HepG2 (cell line): Measurements from ENCODE around the gene ERLEC1. TPM values are rescaled to one million over a fixed set of nuclear protein-coding genes. Genes with fewer than 3 reads are reported as not detected.
A peak's percentile ranks its signal among the peaks of the same experiment; 100 is the strongest.

ENCODE experiments used
- ADNP ChIP-seq: sonication (generic); formaldehyde crosslinking; IDR thresholded peaks from 2 replicates; pipeline ENCODE4 v1.4.0; 2020; ENCODE audit warnings: missing genetic modification reagents
- ATF7 ChIP-seq, 2 experiments: fragments of 450-650 bp in 1 of 2; sonication (generic) in 1 of 2; formaldehyde crosslinking in 1 of 2; IDR thresholded peaks; 2 replicates each; pipeline versions ENCODE4 v1.4.0 to v1.6.1; 2016 to 2020; ENCODE audit warnings: antibody characterized with exemption in 1 of 2, mild to moderate bottlenecking in 1 of 2, missing genetic modification reagents in 1 of 2
- BRF2 ChIP-seq: sonication (generic); formaldehyde crosslinking; IDR thresholded peaks from 2 replicates; pipeline ENCODE4 v1.8.1; 2022; ENCODE audit warnings: mild to moderate bottlenecking, missing genetic modification reagents
- E2F5 ChIP-seq: sonication (generic); formaldehyde crosslinking; conservative IDR thresholded peaks from 2 replicates; pipeline ENCODE4 v1.4.0; 2020; ENCODE audit warnings: missing genetic modification reagents
- IKZF4 ChIP-seq: sonication (generic); formaldehyde crosslinking; IDR thresholded peaks from 2 replicates; pipeline ENCODE4 v1.5.1; 2020; ENCODE audit warnings: borderline replicate concordance, mild to moderate bottlenecking, low read depth, missing genetic modification reagents; ENCODE audit errors: not compliant biosample characterization
- JUN ChIP-seq: sonication (generic); formaldehyde crosslinking; IDR thresholded peaks from 2 replicates; pipeline ENCODE4 v1.4.0; 2020; ENCODE audit warnings: mild to moderate bottlenecking, missing genetic modification reagents
- KDM1A ChIP-seq: IDR thresholded peaks from 2 replicates; pipeline ENCODE4 v1.6.1; 2016; ENCODE audit warnings: missing compliant biosample characterization
- KDM5B ChIP-seq: sonication (generic); formaldehyde crosslinking; IDR thresholded peaks from 2 replicates; pipeline ENCODE4 v1.4.0; 2020; ENCODE audit warnings: missing genetic modification reagents, mild to moderate bottlenecking, borderline replicate concordance
- LCORL ChIP-seq, 2 experiments: fragments of 450-650 bp in 1 of 2; sonication (generic) in 1 of 2; formaldehyde crosslinking in 1 of 2; IDR thresholded peaks; 2 replicates each; pipeline versions ENCODE4 v1.5.0 to v1.6.1; 2017 to 2020; ENCODE audit warnings: antibody characterized with exemption in 1 of 2, missing genetic modification reagents in 1 of 2
- MAX ChIP-seq: IDR thresholded peaks from 2 replicates; pipeline ENCODE4 v1.6.1; 2012; ENCODE audit warnings: inconsistent platforms
- MXD3 ChIP-seq: IDR thresholded peaks from 2 replicates; pipeline ENCODE4 v1.6.1; 2016; ENCODE audit warnings: mild to moderate bottlenecking, missing biosample characterization, missing genetic modification reagents
- MXD4 ChIP-seq: IDR thresholded peaks from 2 replicates; pipeline ENCODE4 v1.6.1; 2016; ENCODE audit warnings: mild to moderate bottlenecking, missing biosample characterization, missing genetic modification reagents
- RBAK ChIP-seq: sonication (generic); formaldehyde crosslinking; IDR thresholded peaks from 2 replicates; pipeline ENCODE4 v1.5.1; 2020; ENCODE audit warnings: mild to moderate bottlenecking, missing genetic modification reagents
- RBM39 ChIP-seq: fragments of 200-400 bp; formaldehyde crosslinking; IDR thresholded peaks from one replicate; pipeline ENCODE4 v1.6.1; 2018; ENCODE audit warnings: antibody characterized with exemption, mild to moderate bottlenecking, low read depth, low read length; ENCODE audit not compliant: poor library complexity, severe bottlenecking
- SIX4 ChIP-seq: sonication (generic); formaldehyde crosslinking; IDR thresholded peaks from 2 replicates; pipeline ENCODE4 v1.4.0; 2020; ENCODE audit warnings: missing genetic modification reagents
- SMARCE1 ChIP-seq: fragments of 450-650 bp; IDR thresholded peaks from 2 replicates; pipeline ENCODE4 v1.6.1; 2017; ENCODE audit warnings: borderline replicate concordance
- TAF15 ChIP-seq: fragments of 200-400 bp; formaldehyde crosslinking; IDR thresholded peaks from one replicate; pipeline ENCODE4 v1.6.1; 2018; ENCODE audit warnings: mild to moderate bottlenecking, low read depth, low read length; ENCODE audit not compliant: poor library complexity, severe bottlenecking
- TFE3 ChIP-seq: IDR thresholded peaks from 2 replicates; pipeline ENCODE4 v1.6.1; 2016
- TRIM24 ChIP-seq: sonication (generic); formaldehyde crosslinking; IDR thresholded peaks from 2 replicates; pipeline ENCODE4 v1.8.0; 2022; ENCODE audit warnings: mild to moderate bottlenecking, missing genetic modification reagents
- XRCC5 ChIP-seq: fragments of 200-400 bp; formaldehyde crosslinking; optimal IDR thresholded peaks from 2 replicates; pipeline ENCODE3; 2017; ENCODE audit warnings: mild to moderate bottlenecking, low read length
- ZEB1 ChIP-seq: IDR thresholded peaks from 2 replicates; pipeline ENCODE4 v1.6.1; 2012; ENCODE audit warnings: mild to moderate bottlenecking, low read depth, inconsistent platforms; ENCODE audit not compliant: insufficient replicate concordance
- ZFAT ChIP-seq: sonication (generic); formaldehyde crosslinking; conservative IDR thresholded peaks from 2 replicates; pipeline ENCODE4 v1.8.1; 2023; ENCODE audit warnings: missing genetic modification reagents, inconsistent platforms
- ZNF205 ChIP-seq: IDR thresholded peaks from 2 replicates; pipeline ENCODE4 v1.6.1; 2018; ENCODE audit warnings: missing biosample characterization, missing genetic modification reagents
- ZNF562 ChIP-seq: sonication (generic); formaldehyde crosslinking; IDR thresholded peaks from 2 replicates; pipeline ENCODE4 v1.8.0; 2022; ENCODE audit warnings: missing genetic modification reagents, borderline replicate concordance
- ZNF781 ChIP-seq: sonication (generic); formaldehyde crosslinking; IDR thresholded peaks from 2 replicates; pipeline ENCODE4 v1.5.1; 2020; ENCODE audit warnings: borderline replicate concordance, mild to moderate bottlenecking, missing genetic modification reagents; ENCODE audit errors: not compliant biosample characterization
- polyA plus RNA-seq, 8 experiments: library from polyadenylated mRNA; depleted of rRNA in 3 of 8; stranded (reverse) in 7 of 8; unstranded in 1 of 8; fragments of >200 nt; fragmentation: Illumina TruSeq in 4 of 8; extraction: Trizol in 4 of 8; gene quantifications; 2 replicates each; pipeline versions ENCODE4 v1.2.1 to v1.2.3, GENCODE V29; 2011 to 2016; ENCODE audit warnings: low read depth in 4 of 8, missing spikeins in 1 of 8, mixed read lengths in 1 of 8; ENCODE audit not compliant: insufficient read depth in 1 of 8
- total RNA-seq, 5 experiments: library from RNA; depleted of rRNA; stranded (reverse); fragments of >200 nt; fragmentation: Illumina TruSeq; extraction: Trizol; gene quantifications; 2 replicates each; pipeline ENCODE4 v1.2.3, GENCODE V29; 2016; ENCODE audit warnings: low read depth in 1 of 5

The ERLEC1 gene
- total and polyA plus RNA-seq, 2 of the 13 experiments (the other 11 are each of a cell fraction or from before 2014, with no cell fraction given): 87.3 to 88.4 TPM

GRCh38 chr2:53786705-53787613 is at the start of gene ERLEC1, which contains the start of gene ASB3 (continued):
- TF ChIP-seq XRCC5 (peak; percentile 63), ZNF781 (CRISPR knock-in tag) (peak; percentile 82), KDM1A (CRISPR knock-in tag) (no peak), MAX (peak; percentile 91), SMARCE1 (no peak), TFE3 (CRISPR knock-in tag) (peak; percentile 78; the same call in 1 of the 2 replicates), JUN (peak; percentile 58; the same call in 1 of the 2 replicates), ZNF562 (no peak; the same call in 1 of the 2 replicates), SIX4 (peak; percentile 72; the same call in 1 of the 2 replicates), BRF2 (CRISPR knock-in tag) (peak; percentile 95), ADNP (CRISPR knock-in tag) (no peak), RBAK (CRISPR knock-in tag) (no peak), LCORL (IDR thresholded peaks at IDR 0.05) (no peak), LCORL (CRISPR knock-in tag; IDR thresholded peaks at IDR 0.05) (peak; percentile 89), TRIM24 (CRISPR knock-in tag) (no peak), IKZF4 (peak; percentile 58), E2F5 (0 out of 2 replicates have a peak, but pooled peaks have one; percentile 8), ZNF205 (CRISPR knock-in tag) (peak; percentile 93), ZFAT (CRISPR knock-in tag) (no peak), TAF15 (peak; percentile 32), RBM39 (peak; percentile 95), MXD4 (CRISPR knock-in tag) (peak; percentile 97; the same call in 1 of the 2 replicates), MXD3 (peak; percentile 91; the same call in 1 of the 2 replicates), ZEB1 (no peak), ATF7 (IDR thresholded peaks at IDR 0.05) (no peak), ATF7 (CRISPR knock-in tag; IDR thresholded peaks at IDR 0.05) (peak; percentile 55; the same call in 1 of the 2 replicates), KDM5B (CRISPR knock-in tag) (peak; percentile 99)
